ENCODE data around the gene BICRAL.

BICRAL gene

DNA sequence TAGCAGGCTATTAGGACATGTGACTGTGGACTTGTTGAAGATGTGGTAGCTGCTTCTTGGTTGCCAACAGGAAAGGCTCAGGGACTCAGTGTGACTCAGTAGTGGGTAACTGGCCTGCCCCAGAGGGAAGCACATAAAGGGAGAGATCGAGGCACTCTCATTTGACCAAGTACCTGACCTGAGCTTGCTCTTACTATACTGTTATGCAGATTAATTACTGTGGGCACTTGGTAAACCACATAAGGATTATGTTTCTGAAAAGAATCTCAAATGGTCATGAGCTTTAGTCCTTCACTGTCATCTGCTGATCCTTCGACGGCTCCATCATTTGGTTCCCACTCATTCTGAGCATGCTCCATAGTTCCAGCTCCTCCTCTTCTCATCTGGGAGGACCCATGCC lies 49.4 kb downstream of the BICRAL start:
- Histone ChIP-seq H3K4me1 (ENCODE audit: low read depth, poor library complexity, severe bottlenecking) (no peaks in the 10 kb centered on the region), H3K27ac (no peak overlapping the region), H3K79me2 (ENCODE audit: insufficient read depth, low read depth) (no peaks in the 10 kb centered on the region), H3K4me2 (no peak overlapping the region), H2AFZ (ENCODE audit: low read depth) (no peak overlapping the region), H3K27me3 (ENCODE audit: insufficient read depth, low read depth) (no peaks in the 10 kb centered on the region), H3K9ac (no peak overlapping the region), H3K36me3 (ENCODE audit: insufficient read depth) (no peaks in the 10 kb centered on the region), H4K20me1 (ENCODE audit: insufficient read depth) (no peaks in the 10 kb centered on the region), H3K4me3 (IDR thresholded peaks at IDR 0.05; ENCODE audit: insufficient read depth, low read depth, low read length) (no peak overlapping the region)
- TF ChIP-seq, protein P1, sequence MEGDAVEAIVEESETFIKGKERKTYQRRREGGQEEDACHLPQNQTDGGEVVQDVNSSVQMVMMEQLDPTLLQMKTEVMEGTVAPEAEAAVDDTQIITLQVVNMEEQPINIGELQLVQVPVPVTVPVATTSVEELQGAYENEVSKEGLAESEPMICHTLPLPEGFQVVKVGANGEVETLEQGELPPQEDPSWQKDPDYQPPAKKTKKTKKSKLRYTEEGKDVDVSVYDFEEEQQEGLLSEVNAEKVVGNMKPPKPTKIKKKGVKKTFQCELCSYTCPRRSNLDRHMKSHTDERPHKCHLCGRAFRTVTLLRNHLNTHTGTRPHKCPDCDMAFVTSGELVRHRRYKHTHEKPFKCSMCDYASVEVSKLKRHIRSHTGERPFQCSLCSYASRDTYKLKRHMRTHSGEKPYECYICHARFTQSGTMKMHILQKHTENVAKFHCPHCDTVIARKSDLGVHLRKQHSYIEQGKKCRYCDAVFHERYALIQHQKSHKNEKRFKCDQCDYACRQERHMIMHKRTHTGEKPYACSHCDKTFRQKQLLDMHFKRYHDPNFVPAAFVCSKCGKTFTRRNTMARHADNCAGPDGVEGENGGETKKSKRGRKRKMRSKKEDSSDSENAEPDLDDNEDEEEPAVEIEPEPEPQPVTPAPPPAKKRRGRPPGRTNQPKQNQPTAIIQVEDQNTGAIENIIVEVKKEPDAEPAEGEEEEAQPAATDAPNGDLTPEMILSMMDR (conservative IDR thresholded peaks at IDR 0.05; ENCODE audit: low read depth, low read length) = no peak

- Histone ChIP-seq H3K79me2 (ENCODE audit: insufficient read depth, low read depth) (no peaks in the 10 kb centered on the region), H2AFZ (ENCODE audit: low read depth) (no peak overlapping the region), H3K4me2 (no peak overlapping the region), H3K27me3 (ENCODE audit: insufficient read depth, low read depth) (no peaks in the 10 kb centered on the region), H3K27ac (no peak overlapping the region), H4K20me1 (ENCODE audit: insufficient read depth) (no peaks in the 10 kb centered on the region), H3K9ac (no peak overlapping the region), H3K4me3 (IDR thresholded peaks at IDR 0.05; ENCODE audit: insufficient read depth, low read depth, low read length) (no peak overlapping the region), H3K36me3 (ENCODE audit: insufficient read depth) (no peaks in the 10 kb centered on the region), H3K4me1 (ENCODE audit: low read depth, poor library complexity, severe bottlenecking) (no peaks in the 10 kb centered on the region)
- TF ChIP-seq, protein P1 (conservative IDR thresholded peaks at IDR 0.05; ENCODE audit: low read depth, low read length) = no peak
Measured at GRCh38 chr6:42834056-42834455, 52.2 kb downstream of the BICRAL start.

DNA sequence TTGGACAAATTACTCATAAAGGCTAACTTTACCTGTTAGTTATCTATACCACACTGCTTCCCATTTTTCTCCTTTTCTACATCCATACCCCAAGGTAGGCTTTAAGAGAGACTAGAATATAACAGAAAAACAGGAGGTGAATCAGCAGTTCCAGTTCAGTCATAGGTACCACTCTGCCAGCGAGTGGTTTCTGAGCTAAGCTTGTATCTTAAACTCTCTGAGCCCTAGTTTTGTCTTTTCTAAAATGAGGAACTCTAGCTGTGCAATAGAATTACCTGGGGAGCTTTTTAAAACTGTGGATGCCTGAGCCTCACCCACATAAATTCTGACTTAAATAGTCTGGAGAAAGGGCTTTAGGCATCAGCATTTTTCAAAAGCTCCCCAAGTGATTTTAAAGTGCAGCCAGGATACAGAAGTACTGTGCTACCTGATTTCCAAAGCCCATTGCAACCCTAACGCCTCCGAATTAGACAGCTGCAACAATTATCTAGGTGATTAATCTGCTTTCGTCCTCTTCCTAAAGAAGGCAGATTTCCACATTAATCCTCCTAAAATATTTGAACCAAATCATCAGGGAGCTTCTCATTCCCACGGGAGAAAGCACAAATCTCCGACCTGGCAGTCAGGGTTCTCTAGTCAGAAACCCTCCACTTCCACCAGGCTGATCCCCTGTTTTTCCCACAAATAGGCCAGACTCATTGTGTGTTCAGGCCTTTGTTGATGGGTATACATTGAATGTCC lies 60.2 kb downstream of the BICRAL start:
- Histone ChIP-seq H3K27me3 (ENCODE audit: insufficient read depth, low read depth) (no peaks in the 10 kb centered on the region), H2AFZ (ENCODE audit: low read depth) (no peak overlapping the region), H3K9ac (no peak overlapping the region), H3K27ac (no peak overlapping the region), H4K20me1 (ENCODE audit: insufficient read depth) (no peaks in the 10 kb centered on the region), H3K4me3 (IDR thresholded peaks at IDR 0.05; ENCODE audit: insufficient read depth, low read depth, low read length) (no peak overlapping the region), H3K4me2 (no peak overlapping the region), H3K36me3 (ENCODE audit: insufficient read depth) (no peaks in the 10 kb centered on the region), H3K4me1 (ENCODE audit: low read depth, poor library complexity, severe bottlenecking) (peaks cover 7% of the 10 kb centered on the region), H3K79me2 (ENCODE audit: insufficient read depth, low read depth) (no peaks in the 10 kb centered on the region)
- TF ChIP-seq, protein P1 (conservative IDR thresholded peaks at IDR 0.05; ENCODE audit: low read depth, low read length) = no peak

DNA sequence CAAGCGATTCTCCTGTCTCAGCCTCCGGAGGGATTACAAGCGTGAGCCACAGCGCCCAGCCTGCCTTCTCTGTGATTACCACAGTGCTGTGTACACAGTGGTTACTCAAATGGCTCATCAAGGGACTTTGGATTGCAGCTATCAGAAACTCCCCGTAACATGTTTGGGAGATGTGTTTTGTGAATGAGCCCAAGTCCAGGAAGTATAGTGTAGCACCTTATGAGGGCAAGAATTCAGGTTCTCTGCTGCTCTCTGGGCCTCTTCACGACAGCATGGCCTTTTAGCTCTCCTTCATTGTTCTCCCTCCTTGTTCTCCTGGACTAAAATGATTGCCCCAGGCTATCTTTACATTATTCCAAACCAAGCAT lies 63.5 kb downstream of the BICRAL start:
- H3K4me1 ChIP-seq (ENCODE audit: low read depth, poor library complexity, severe bottlenecking) = peaks cover 7% of the 10 kb centered on the region
- no peak overlapping the region for H3K27ac ChIP-seq
- H2AFZ ChIP-seq (ENCODE audit: low read depth) = no peak overlapping the region
- TF ChIP-seq, protein P1 (conservative IDR thresholded peaks at IDR 0.05; ENCODE audit: low read depth, low read length) = no peak
- no peaks in the 10 kb centered on the region for H3K36me3 ChIP-seq (ENCODE audit: insufficient read depth)
- H3K9ac ChIP-seq = no peak overlapping the region
- H3K4me3 ChIP-seq (IDR thresholded peaks at IDR 0.05; ENCODE audit: insufficient read depth, low read depth, low read length) = no peak overlapping the region
- no peak overlapping the region for H3K4me2 ChIP-seq
- no peaks in the 10 kb centered on the region for H4K20me1 ChIP-seq (ENCODE audit: insufficient read depth)
- H3K79me2 ChIP-seq (ENCODE audit: insufficient read depth, low read depth) = no peaks in the 10 kb centered on the region
- H3K27me3 ChIP-seq (ENCODE audit: insufficient read depth, low read depth) = no peaks in the 10 kb centered on the region

Data from KMS-11 (cell line).